GM23338 (cell line): ENCODE measurements around the gene CRTC1. TPM values are rescaled to one million over a fixed set of nuclear protein-coding genes. Genes with fewer than 3 reads are reported as not detected.

Source experiments
- ATAC-seq: fragments of 200-7000 bp; cut with Tn5 transposase; 3 replicates; pipeline ENCODE4 v1.9.1; 2020
- DNase-seq: peaks from one replicate; pipeline ENCODE4 v3.0.0-alpha.2; 2015; ENCODE audit warnings: low spot score
- H2AFZ ChIP-seq: fragments of 200-600 bp; sonication (generic); 2 replicates; pipeline ENCODE4 v1.8.0; 2016; ENCODE audit warnings: antibody characterized with exemption, mild to moderate bottlenecking, moderate library complexity
- H3F3A ChIP-seq: fragments of 200-600 bp; sonication (generic); replicated peaks from 2 replicates; pipeline ENCODE4 v1.8.0; 2017; ENCODE audit warnings: antibody characterized with exemption, mixed run types, low read depth
- H3K27ac ChIP-seq: fragments of 200-600 bp; sonication (generic); 2 replicates; pipeline ENCODE4 v1.6.1; 2016; ENCODE audit warnings: low read depth
- H3K27me3 ChIP-seq: fragments of 200-600 bp; sonication (generic); 2 replicates; pipeline ENCODE4 v1.8.0; 2016; ENCODE audit warnings: mild to moderate bottlenecking, mixed run types, moderate library complexity; ENCODE audit not compliant: insufficient read depth
- H3K36me3 ChIP-seq: fragments of 200-600 bp; sonication (generic); 2 replicates; pipeline ENCODE4 v1.8.0; 2016; ENCODE audit warnings: mild to moderate bottlenecking; ENCODE audit not compliant: insufficient read depth
- H3K4me1 ChIP-seq: fragments of 200-600 bp; sonication (generic); 2 replicates; pipeline ENCODE4 v1.8.0; 2016; ENCODE audit warnings: mild to moderate bottlenecking, moderate library complexity; ENCODE audit not compliant: insufficient read depth
- H3K4me2 ChIP-seq: fragments of 200-600 bp; sonication (generic); 2 replicates; pipeline ENCODE4 v1.7.1; 2017; ENCODE audit warnings: mixed run types
- H3K4me3 ChIP-seq: fragments of 200-600 bp; sonication (generic); 2 replicates; pipeline ENCODE4 v1.6.1; 2016; ENCODE audit warnings: mixed run types
- H3K79me2 ChIP-seq: fragments of 200-600 bp; sonication (generic); replicated peaks from 2 replicates; pipeline ENCODE4 v1.8.0; 2017; ENCODE audit warnings: mild to moderate bottlenecking; ENCODE audit not compliant: insufficient read depth
- H3K9me2 ChIP-seq: fragments of 200-600 bp; sonication (generic); 2 replicates; pipeline ENCODE4 v1.8.0; 2017; ENCODE audit not compliant: insufficient read depth
- H4K20me1 ChIP-seq: fragments of 200-600 bp; sonication (generic); replicated peaks from 2 replicates; pipeline ENCODE4 v1.8.0; 2017; ENCODE audit warnings: mild to moderate bottlenecking; ENCODE audit not compliant: insufficient read depth
- H3K27ac Mint-ChIP-seq: 2 replicates; pipeline ENCODE4 v1.8.0; 2020; ENCODE audit warnings: inconsistent platforms, mild to moderate bottlenecking, moderate library complexity, mixed read lengths
- H3K27me3 Mint-ChIP-seq: 3 replicates; pipeline ENCODE4 v1.8.0; 2022; ENCODE audit warnings: low read depth, mild to moderate bottlenecking, moderate library complexity, mixed read lengths, inconsistent platforms; ENCODE audit not compliant: insufficient read depth, poor library complexity
- H3K36me3 Mint-ChIP-seq: 3 replicates; pipeline ENCODE4 v1.8.0; 2021; ENCODE audit warnings: low read depth, mild to moderate bottlenecking, inconsistent platforms, moderate library complexity, mixed read lengths
- H3K4me1 Mint-ChIP-seq: 3 replicates; pipeline ENCODE4 v1.8.0; 2020; ENCODE audit warnings: mild to moderate bottlenecking, inconsistent platforms, mixed read lengths
- H3K4me3 Mint-ChIP-seq: 3 replicates; pipeline ENCODE4 v1.8.0; 2021; ENCODE audit warnings: moderate library complexity, mild to moderate bottlenecking, inconsistent platforms, mixed read lengths
- H3K9me3 Mint-ChIP-seq: 3 replicates; pipeline ENCODE4 v1.8.0; 2020; ENCODE audit warnings: moderate library complexity, mild to moderate bottlenecking, inconsistent platforms, mixed read lengths
- CREB1 ChIP-seq: fragments of 250-450 bp; sonication (Bioruptor Pico); IDR thresholded peaks from 2 replicates; pipeline ENCODE4 v1.5.0; 2020; ENCODE audit warnings: low read depth, mild to moderate bottlenecking, moderate library complexity
- CTCF ChIP-seq, 2 experiments: fragments of 200-600 bp in 1 of 2; sonication (generic) in 1 of 2; conservative IDR thresholded peaks; 2 replicates each; pipeline versions ENCODE4 v1.5.1 to v1.6.1; 2016 to 2017; ENCODE audit warnings: antibody characterized with exemption in 2 of 2, low read depth in 2 of 2, mild to moderate bottlenecking in 2 of 2, moderate library complexity in 1 of 2
- ETS1 ChIP-seq: IDR thresholded peaks from 2 replicates; pipeline ENCODE4 v1.6.1; 2016; ENCODE audit warnings: antibody characterized with exemption
- EZH2 ChIP-seq: fragments of 200-600 bp; sonication (generic); IDR thresholded peaks from one replicate; pipeline ENCODE4 v1.8.0; 2017; ENCODE audit warnings: antibody characterized with exemption, mild to moderate bottlenecking, low read depth; ENCODE audit not compliant: unreplicated experiment
- EZH2phosphoT487 ChIP-seq: fragments of 200-600 bp; sonication (generic); IDR thresholded peaks from one replicate; pipeline ENCODE4 v1.8.1; 2018; ENCODE audit warnings: antibody characterized with exemption; ENCODE audit not compliant: unreplicated experiment
- JUNB ChIP-seq: IDR thresholded peaks from one replicate; pipeline ENCODE4 v1.6.1; 2016; ENCODE audit warnings: antibody characterized with exemption; ENCODE audit not compliant: unreplicated experiment
- NANOG ChIP-seq: IDR thresholded peaks from 2 replicates; pipeline ENCODE4 v1.6.1; 2016; ENCODE audit warnings: antibody characterized with exemption, borderline replicate concordance
- POLR2AphosphoS5 ChIP-seq: IDR thresholded peaks from 2 replicates; pipeline ENCODE4 v1.6.1; 2016; ENCODE audit warnings: antibody characterized with exemption, low read depth
- STAT1 ChIP-seq: IDR thresholded peaks from one replicate; pipeline ENCODE4 v1.6.1; 2016; ENCODE audit warnings: antibody characterized with exemption; ENCODE audit not compliant: unreplicated experiment
- ZNF114 ChIP-seq: fragments of 250-450 bp; sonication (Bioruptor Pico); IDR thresholded peaks from 2 replicates; pipeline ENCODE4 v1.5.0; 2020; ENCODE audit warnings: mild to moderate bottlenecking, moderate library complexity
- ZNF331 ChIP-seq: fragments of 250-450 bp; sonication (Bioruptor Pico); IDR thresholded peaks from 2 replicates; pipeline ENCODE4 v1.5.0; 2020; ENCODE audit warnings: low read depth, mild to moderate bottlenecking, moderate library complexity
- polyA plus RNA-seq: library from polyadenylated mRNA; unstranded; fragments of >200 nt; fragmentation: Nextera tagmentation; extraction: Ambion mirVana; gene quantifications from 2 replicates; pipeline ENCODE4 v1.2.1, GENCODE V29; 2016
- total RNA-seq: library from RNA; depleted of rRNA; stranded (reverse); fragments of >200 nt; shearing (Covaris generic); gene quantifications from 2 replicates; pipeline ENCODE4 v1.2.3, GENCODE V29; 2014
- TF ChIP-seq, protein P1 (sequence below): IDR thresholded peaks from one replicate; pipeline ENCODE4 v1.6.1; 2018; ENCODE audit warnings: antibody characterized with exemption; ENCODE audit not compliant: unreplicated experiment
- TF ChIP-seq, protein P2 (sequence below): fragments of 250-450 bp; sonication (Bioruptor Pico); IDR thresholded peaks from 2 replicates; pipeline ENCODE4 v1.5.0; 2020; ENCODE audit warnings: mild to moderate bottlenecking, moderate library complexity

CRTC1 gene
- total and polyA plus RNA-seq, 2 experiments from 2014 or later = 5.4 to 8.4 TPM

- H3K4me3 Mint-ChIP-seq = no peak overlapping the region
- Histone ChIP-seq H3F3A (0 out of 2 replicates have a peak, but pooled peaks cover 3% of the 10 kb centered on the region), H3K4me2 (no peak overlapping the region), H3K4me3 (no peak overlapping the region), H3K9me2 (no peaks in the 10 kb centered on the region), H3K4me1 (no peaks in the 10 kb centered on the region), H3K36me3 (no peaks in the 10 kb centered on the region), H3K79me2 (no peaks in the 10 kb centered on the region), H3K27ac (no peak overlapping the region), H2AFZ (no peak overlapping the region), H4K20me1 (peaks cover 4% of the 10 kb centered on the region), H3K27me3 (peaks cover 27% of the 10 kb centered on the region)
- TF ChIP-seq STAT1 (no peak), JUNB (no peak), POLR2AphosphoS5 (no peak), EZH2phosphoT487 (no peak), ZNF331 (CRISPR knock-in tag) (no peak), ETS1 (no peak), ZNF114 (CRISPR knock-in tag) (no peak), NANOG (no peak), CREB1 (CRISPR knock-in tag) (no peak), CTCF (conservative IDR thresholded peaks at IDR 0.05; ENCODE audit: low read depth in 2 of 2) (no peak), EZH2 (no peak)
- TF ChIP-seq, protein P1, sequence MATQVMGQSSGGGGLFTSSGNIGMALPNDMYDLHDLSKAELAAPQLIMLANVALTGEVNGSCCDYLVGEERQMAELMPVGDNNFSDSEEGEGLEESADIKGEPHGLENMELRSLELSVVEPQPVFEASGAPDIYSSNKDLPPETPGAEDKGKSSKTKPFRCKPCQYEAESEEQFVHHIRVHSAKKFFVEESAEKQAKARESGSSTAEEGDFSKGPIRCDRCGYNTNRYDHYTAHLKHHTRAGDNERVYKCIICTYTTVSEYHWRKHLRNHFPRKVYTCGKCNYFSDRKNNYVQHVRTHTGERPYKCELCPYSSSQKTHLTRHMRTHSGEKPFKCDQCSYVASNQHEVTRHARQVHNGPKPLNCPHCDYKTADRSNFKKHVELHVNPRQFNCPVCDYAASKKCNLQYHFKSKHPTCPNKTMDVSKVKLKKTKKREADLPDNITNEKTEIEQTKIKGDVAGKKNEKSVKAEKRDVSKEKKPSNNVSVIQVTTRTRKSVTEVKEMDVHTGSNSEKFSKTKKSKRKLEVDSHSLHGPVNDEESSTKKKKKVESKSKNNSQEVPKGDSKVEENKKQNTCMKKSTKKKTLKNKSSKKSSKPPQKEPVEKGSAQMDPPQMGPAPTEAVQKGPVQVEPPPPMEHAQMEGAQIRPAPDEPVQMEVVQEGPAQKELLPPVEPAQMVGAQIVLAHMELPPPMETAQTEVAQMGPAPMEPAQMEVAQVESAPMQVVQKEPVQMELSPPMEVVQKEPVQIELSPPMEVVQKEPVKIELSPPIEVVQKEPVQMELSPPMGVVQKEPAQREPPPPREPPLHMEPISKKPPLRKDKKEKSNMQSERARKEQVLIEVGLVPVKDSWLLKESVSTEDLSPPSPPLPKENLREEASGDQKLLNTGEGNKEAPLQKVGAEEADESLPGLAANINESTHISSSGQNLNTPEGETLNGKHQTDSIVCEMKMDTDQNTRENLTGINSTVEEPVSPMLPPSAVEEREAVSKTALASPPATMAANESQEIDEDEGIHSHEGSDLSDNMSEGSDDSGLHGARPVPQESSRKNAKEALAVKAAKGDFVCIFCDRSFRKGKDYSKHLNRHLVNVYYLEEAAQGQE = no peak
- TF ChIP-seq, protein P2, sequence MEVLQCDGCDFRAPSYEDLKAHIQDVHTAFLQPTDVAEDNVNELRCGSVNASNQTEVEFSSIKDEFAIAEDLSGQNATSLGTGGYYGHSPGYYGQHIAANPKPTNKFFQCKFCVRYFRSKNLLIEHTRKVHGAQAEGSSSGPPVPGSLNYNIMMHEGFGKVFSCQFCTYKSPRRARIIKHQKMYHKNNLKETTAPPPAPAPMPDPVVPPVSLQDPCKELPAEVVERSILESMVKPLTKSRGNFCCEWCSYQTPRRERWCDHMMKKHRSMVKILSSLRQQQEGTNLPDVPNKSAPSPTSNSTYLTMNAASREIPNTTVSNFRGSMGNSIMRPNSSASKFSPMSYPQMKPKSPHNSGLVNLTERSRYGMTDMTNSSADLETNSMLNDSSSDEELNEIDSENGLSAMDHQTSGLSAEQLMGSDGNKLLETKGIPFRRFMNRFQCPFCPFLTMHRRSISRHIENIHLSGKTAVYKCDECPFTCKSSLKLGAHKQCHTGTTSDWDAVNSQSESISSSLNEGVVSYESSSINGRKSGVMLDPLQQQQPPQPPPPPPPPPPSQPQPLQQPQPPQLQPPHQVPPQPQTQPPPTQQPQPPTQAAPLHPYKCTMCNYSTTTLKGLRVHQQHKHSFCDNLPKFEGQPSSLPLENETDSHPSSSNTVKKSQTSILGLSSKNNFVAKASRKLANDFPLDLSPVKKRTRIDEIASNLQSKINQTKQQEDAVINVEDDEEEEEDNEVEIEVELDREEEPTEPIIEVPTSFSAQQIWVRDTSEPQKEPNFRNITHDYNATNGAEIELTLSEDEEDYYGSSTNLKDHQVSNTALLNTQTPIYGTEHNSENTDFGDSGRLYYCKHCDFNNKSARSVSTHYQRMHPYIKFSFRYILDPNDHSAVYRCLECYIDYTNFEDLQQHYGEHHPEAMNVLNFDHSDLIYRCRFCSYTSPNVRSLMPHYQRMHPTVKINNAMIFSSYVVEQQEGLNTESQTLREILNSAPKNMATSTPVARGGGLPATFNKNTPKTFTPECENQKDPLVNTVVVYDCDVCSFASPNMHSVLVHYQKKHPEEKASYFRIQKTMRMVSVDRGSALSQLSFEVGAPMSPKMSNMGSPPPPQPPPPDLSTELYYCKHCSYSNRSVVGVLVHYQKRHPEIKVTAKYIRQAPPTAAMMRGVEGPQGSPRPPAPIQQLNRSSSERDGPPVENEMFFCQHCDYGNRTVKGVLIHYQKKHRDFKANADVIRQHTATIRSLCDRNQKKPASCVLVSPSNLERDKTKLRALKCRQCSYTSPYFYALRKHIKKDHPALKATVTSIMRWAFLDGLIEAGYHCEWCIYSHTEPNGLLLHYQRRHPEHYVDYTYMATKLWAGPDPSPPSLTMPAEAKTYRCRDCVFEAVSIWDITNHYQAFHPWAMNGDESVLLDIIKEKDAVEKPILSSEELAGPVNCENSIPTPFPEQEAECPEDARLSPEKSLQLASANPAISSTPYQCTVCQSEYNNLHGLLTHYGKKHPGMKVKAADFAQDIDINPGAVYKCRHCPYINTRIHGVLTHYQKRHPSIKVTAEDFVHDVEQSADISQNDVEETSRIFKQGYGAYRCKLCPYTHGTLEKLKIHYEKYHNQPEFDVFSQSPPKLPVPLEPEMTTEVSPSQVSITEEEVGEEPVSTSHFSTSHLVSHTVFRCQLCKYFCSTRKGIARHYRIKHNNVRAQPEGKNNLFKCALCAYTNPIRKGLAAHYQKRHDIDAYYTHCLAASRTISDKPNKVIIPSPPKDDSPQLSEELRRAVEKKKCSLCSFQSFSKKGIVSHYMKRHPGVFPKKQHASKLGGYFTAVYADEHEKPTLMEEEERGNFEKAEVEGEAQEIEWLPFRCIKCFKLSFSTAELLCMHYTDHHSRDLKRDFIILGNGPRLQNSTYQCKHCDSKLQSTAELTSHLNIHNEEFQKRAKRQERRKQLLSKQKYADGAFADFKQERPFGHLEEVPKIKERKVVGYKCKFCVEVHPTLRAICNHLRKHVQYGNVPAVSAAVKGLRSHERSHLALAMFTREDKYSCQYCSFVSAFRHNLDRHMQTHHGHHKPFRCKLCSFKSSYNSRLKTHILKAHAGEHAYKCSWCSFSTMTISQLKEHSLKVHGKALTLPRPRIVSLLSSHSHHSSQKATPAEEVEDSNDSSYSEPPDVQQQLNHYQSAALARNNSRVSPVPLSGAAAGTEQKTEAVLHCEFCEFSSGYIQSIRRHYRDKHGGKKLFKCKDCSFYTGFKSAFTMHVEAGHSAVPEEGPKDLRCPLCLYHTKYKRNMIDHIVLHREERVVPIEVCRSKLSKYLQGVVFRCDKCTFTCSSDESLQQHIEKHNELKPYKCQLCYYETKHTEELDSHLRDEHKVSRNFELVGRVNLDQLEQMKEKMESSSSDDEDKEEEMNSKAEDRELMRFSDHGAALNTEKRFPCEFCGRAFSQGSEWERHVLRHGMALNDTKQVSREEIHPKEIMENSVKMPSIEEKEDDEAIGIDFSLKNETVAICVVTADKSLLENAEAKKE = no peak
- no peak overlapping the region for H3K27ac Mint-ChIP-seq
- ATAC-seq = no peak
- no peaks in the 10 kb centered on the region for H3K36me3 Mint-ChIP-seq
- DNase-seq = no peak
- H3K9me3 Mint-ChIP-seq = no peaks in the 10 kb centered on the region
- peaks cover 32% of the 10 kb centered on the region for H3K27me3 Mint-ChIP-seq
- peaks cover 8% of the 10 kb centered on the region; the same call in 2 of the 3 replicates for H3K4me1 Mint-ChIP-seq
These were observed 77.2 kb downstream of the CRTC1 start for GRCh38 chr19:18760440-18761383.
